Measurements from ENCODE around the gene PRDX3. TPM values are rescaled to one million over a fixed set of nuclear protein-coding genes. Genes with fewer than 3 reads are reported as not detected.

The PRDX3 gene
- polyA plus RNA-seq, 2 of the 4 experiments (the other 2 are of a cell fraction), result 432 to 673 TPM

GRCh38 chr10:119177708-119178371 lies 772 bp downstream of the PRDX3 start:
- TF ChIP-seq E2F6 (IDR thresholded peaks at IDR 0.05; ENCODE audit: borderline replicate concordance, low read depth), result peak; percentile 37; the same call in 1 of the 2 replicates
- no peak for TF ChIP-seq BCL3 (IDR thresholded peaks at IDR 0.05)
- TF ChIP-seq JUN (IDR thresholded peaks at IDR 0.05), result no peak
- no peak for TF ChIP-seq RFX5 (IDR thresholded peaks at IDR 0.05)
- no peak for TF ChIP-seq HDAC2 (IDR thresholded peaks at IDR 0.05)
- FAIRE-seq, result no peak
- ATAC-seq, result peak; percentile 15 to 38; a peak in 4 of 6 replicates
- no peaks in the 10 kb centered on the region for H3K9me3 ChIP-seq
- DNase-seq (ENCODE audit: low read depth in 1 of 2, low spot score in 1 of 2), result no peak
- H3K4me2 ChIP-seq, result peak overlapping the region; percentile 81
- ChIA-PET CTCF (interaction anchor here (1.0 kb wide), 1 partner anchor 12 kb away, joined by 3 read pairs; no protein-coding TSS in a partner anchor), POLR2A (no interaction called here)
- H3K4me1 ChIP-seq, result peaks cover 22% of the 10 kb centered on the region; the same call in 2 of the 3 replicates
- peak overlapping the region; percentile 98 for H3K27ac ChIP-seq
- peak overlapping the region; percentile 89 for H3K4me3 ChIP-seq
- 10% methylated on average over 21 of the region's 21 CpGs for WGBS (ENCODE audit: missing lambda C conversion rate)

- Histone ChIP-seq H3K27ac (no peak overlapping the region), H3K4me2 (no peak overlapping the region), H3K4me1 (peaks cover 27% of the 10 kb centered on the region; the same call in 2 of the 3 replicates), H3K9me3 (no peaks in the 10 kb centered on the region), H3K4me3 (no peak overlapping the region)
- WGBS (ENCODE audit: missing lambda C conversion rate), result 93% methylated on average over 6 of the region's 6 CpGs
- TF ChIP-seq FOSB (CRISPR knock-in tag; IDR thresholded peaks at IDR 0.05) (no peak), JUN (IDR thresholded peaks at IDR 0.05) (no peak), ZC3H11A (IDR thresholded peaks at IDR 0.05) (no peak), POLR2AphosphoS2 (conservative IDR thresholded peaks at IDR 0.05; ENCODE audit: low read length) (no peak), RAD21 (conservative IDR thresholded peaks at IDR 0.05 in 1 of 2, IDR thresholded peaks at IDR 0.05 in 1 of 2) (no peak), NR3C1 (IDR thresholded peaks at IDR 0.05) (no peak), CTCF (IDR thresholded peaks at IDR 0.05) (no peak), BCL3 (IDR thresholded peaks at IDR 0.05) (no peak), MAFK (IDR thresholded peaks at IDR 0.05; ENCODE audit: partially characterized antibody) (no peak), CBX8 (IDR thresholded peaks at IDR 0.05) (no peak), PBX3 (IDR thresholded peaks at IDR 0.05) (no peak)
- no peak for ATAC-seq
- ChIA-PET CTCF (interaction anchor here (2.6 kb wide), 1 partner anchor 23 kb away, joined by 11 read pairs; no protein-coding TSS in a partner anchor), POLR2A (no interaction called here)
- no peak for FAIRE-seq
- no peak for DNase-seq (ENCODE audit: low read depth in 1 of 2, low spot score in 1 of 2)
These were observed 2.4 kb downstream of the PRDX3 start for GRCh38 chr10:119176166-119176565.

GRCh38 chr10:119174109-119174508 lies 4.5 kb downstream of the PRDX3 start:
- FAIRE-seq, result no peak
- no peak for ATAC-seq
- ChIA-PET CTCF (interaction anchor here (0.9 to 1.0 kb wide), 2 partner anchors 9 to 13 kb away, joined by 3 read pairs; no protein-coding TSS in a partner anchor), POLR2A (no interaction called here)
- Histone ChIP-seq H3K4me3 (no peak overlapping the region), H3K27ac (no peak overlapping the region), H3K4me2 (no peak overlapping the region), H3K4me1 (peaks cover 22% of the 10 kb centered on the region; the same call in 2 of the 3 replicates), H3K9me3 (no peaks in the 10 kb centered on the region)
- no peak for DNase-seq (ENCODE audit: low read depth in 1 of 2, low spot score in 1 of 2)
- 80% methylated on average over 2 of the region's 2 CpGs for WGBS (ENCODE audit: missing lambda C conversion rate)
- no peak for TF ChIP-seq POLR2A (IDR thresholded peaks at IDR 0.05; ENCODE audit: low read length)
- no peak for TF ChIP-seq RCOR1 (IDR thresholded peaks at IDR 0.05; ENCODE audit: low read depth, low read length)
- TF ChIP-seq MYC (IDR thresholded peaks at IDR 0.05; ENCODE audit: borderline replicate concordance, low read length), result no peak
- TF ChIP-seq EHF (CRISPR knock-in tag; IDR thresholded peaks at IDR 0.05), result no peak
- TF ChIP-seq RARB (CRISPR knock-in tag; IDR thresholded peaks at IDR 0.05), result no peak
- TF ChIP-seq HOXB5 (CRISPR knock-in tag; IDR thresholded peaks at IDR 0.05), result no peak
- no peak for TF ChIP-seq PHF8 (IDR thresholded peaks at IDR 0.05; ENCODE audit: borderline replicate concordance, low read depth)

Measured in A549 (cell line).